ENCODE data around the gene CNOT6.

Gene CNOT6

DNA sequence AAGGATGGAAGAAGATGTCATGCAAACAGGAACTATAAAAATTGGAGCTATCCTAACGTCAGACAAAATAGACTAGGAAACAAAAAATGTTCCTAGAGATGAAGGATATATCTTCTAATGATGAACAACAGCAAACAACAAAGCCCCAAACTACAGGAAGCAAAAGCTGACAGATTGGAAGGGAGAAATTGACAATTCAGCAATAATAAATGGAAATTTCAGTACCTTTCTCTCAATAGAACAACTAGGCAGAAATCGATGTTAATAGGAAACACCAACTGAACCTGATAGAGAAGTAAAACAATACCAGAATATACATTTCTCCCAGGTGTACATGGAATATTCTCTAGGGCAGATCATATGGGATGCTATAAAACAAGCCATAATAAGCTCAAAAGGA is 89.6 kb downstream of the CNOT6 start:
- no peak for DNase-seq

DNA sequence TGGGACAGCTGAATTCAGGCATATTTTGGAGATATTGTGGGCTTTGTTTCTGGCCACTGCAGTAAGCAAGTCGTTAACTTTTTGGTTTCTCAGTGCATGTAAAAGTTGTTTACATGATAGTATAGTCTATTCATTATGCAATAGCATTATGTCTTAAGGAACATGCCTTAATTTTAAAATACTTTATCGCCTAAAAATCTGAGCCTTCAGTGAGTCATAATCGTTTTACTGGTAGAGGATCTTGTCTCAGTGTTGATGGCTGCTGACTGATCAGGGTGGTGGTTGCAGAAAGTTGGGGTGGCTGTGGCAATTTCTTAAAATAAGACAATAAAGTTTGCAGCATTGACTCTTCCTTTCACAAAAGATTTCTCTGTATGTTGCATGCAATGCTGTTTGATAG is 92.0 kb downstream of the CNOT6 start:
- no peak for DNase-seq

DNA sequence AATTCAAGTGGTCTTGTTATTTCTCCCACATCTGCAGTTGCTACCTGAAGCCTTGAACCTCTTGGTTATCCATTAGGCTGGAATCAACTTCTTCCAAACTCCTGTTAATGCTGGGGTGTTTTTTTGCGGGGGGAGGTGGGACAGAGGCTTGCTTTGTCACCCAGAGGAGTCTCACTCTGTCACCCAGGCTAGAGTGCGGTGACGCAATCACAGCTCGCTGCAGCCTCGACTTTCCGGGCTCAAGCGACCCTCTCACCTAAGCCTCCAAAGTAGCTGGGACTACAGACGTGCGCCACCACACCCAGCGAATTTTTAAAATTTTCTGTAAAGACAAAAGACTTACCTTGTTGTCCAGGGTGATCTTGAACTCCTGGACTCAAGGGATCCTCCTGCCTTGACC is 92.7 kb downstream of the CNOT6 start:
- no peak for DNase-seq

- DNase-seq, result no peak
Measured at GRCh38 chr5:180589771-180590542, 95.8 kb downstream of the CNOT6 start.

DNA sequence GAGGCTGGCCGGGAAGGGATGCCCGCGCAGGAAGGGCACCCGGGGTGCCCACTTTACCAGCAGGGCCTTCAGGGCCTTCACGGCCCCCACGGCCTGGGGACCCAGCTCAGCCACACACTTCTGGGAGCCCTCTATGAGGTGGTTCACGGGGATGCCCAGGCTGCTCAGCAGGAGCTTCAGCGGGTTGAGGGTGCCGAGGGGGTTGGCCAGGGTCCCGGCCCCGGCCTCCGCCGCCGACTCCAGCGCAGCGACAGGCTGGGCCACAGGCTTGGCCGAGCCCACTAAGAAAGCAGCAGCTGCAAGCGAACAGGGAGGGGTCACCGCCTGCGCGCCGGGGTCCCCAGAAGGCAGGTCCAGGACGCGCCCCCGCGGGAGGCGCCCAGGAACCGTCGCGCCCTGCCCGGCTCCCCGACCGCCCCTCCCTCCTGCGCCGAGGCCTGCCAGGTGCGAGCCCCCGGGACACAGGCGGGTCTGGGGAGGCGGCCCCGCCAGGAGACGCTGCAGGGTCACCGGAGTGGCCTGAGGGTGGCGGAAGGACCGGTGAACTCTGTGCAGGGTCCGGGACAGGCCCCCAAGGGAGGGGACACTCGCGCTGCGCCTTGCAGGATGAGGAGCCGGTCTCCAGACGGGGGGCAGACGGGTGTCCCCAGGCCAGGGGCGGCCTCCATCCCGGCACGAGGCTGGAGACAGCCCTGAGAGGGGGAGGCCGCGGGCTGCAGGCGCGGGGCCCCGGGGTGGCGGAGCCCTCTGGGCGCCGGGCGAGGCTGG is 96.5 kb downstream of the CNOT6 start:
- no peak for DNase-seq

DNA sequence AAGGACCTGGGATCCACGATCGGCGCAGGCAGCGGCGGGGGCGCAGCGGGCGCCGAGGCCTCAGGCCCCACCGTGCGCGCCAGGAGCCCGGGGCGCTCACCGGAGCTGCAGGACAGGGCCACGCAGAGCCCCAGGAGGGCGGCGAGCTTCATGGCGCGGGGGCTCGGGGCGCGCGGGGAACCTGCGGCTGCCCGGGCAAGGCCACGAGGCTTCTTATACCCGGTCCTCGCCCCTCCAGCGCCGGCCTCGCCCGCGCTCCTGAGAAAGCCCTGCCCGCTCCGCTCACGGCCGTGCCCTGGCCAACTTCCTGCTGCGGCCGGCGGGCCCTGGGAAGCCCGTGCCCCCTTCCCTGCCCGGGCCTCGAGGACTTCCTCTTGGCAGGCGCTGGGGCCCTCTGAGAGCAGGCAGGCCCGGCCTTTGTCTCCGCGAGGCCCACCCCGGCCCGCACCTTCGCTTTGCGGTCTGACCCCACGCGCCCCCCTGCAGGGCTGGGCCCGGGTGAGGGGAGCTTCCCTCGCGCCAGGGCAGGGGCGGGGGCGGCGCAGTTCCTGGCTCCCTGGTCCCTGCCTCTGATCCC is 97.2 kb downstream of the CNOT6 start, which contains the start of gene SCGB3A1:
Gene SCGB3A1 (minus strand): TSS at position 189 of the 577 bp plus-strand sequence. CDS start 37 bp downstream, at position 152.
- DNase-seq, result no peak

- DNase-seq, result no peak
Measured at GRCh38 chr5:180592176-180592575, 98.0 kb downstream of the CNOT6 start.

GRCh38 chr5:180593446-180594206 is 99.4 kb downstream of the CNOT6 start:
- DNase-seq, result no peak

DNA sequence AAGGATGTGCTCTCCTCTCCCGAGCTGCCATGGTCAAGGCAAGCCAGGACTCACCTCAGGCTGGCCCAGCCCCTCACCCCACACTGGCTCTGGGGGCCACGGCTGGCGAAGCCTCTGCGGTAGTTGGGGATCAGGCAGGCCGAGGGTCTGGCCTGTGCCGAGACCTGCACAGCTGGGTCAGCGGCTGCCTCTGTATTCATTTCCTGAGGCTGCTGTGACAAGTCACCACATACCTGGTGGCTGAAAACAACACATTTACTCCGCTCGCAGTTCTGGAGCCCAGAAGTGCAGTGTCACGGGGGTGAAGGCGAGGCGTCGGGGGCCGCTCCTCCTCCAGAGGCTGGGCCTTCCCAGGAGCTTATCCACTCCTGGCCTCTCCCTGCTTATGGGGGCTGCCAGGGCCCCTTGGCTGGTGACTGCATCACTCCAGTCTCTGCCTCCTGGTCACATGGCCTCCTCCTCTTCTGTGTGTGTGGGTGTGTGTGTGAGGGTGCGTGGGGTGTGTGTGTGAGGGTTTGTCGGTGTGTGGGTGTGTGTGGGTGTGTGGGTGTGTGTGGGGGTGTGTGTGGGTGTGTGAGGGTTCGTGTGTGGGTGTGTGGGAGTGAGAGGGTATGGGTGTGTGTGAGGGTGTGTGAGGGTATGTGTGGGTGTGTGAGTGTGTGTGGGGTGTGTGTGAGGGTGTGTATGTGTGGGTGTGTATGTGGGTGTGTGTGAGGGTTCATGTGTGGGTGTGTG is 100.3 kb downstream of the CNOT6 start:
- DNase-seq, result no peak

DNA sequence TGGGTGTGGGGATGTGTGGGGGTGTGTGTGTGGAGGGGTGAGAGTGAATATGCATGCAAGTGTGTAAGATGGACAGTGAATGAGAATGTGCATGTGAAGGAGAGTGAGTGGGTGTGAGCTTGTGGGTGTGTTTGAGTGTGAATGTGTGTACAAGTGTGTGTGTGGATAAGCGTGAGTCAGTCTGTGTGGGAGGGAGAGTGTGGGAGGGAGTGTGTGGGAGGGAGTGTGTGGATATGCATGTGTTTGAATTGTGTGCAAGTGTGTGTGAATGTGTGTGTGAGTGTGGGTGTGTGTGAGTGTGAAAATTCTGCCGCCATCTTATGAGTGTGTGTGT is 100.8 kb downstream of the CNOT6 start:
- DNase-seq, result no peak

DNA sequence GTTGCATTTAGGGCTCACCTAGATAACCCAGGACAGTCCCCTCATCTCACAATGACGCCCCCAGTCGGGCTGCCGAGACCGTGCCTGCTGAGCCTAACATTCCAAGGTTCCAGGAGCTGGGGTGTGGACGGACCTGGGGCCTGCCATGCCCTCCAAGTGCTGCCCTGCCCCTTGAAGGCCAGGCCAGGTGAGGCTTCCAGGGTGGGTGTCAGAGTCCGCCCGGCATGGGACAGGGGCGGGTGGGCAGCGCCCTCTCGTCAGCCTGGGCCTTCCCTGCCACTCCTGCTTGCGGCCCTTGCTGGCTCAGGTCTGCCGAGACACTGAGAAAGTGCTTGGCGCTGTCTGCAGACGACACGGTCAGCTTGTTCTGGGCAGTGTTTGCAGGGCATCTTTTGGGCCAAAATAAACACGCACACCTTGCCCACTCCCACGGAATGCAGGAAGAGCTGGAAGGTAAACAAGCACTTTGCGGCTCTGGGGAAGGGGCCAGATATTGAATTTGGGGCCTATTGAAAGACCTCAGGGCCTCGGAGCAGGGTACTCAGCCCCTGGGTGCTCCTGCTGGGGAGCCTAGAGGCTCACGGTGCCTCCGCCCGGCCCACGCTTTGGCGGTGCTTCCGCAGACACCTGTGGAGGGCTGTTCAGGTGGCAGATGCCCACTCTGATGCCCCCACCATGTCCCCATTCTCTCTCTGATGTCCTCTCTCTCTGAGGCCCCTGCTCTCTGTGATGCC is 101.4 kb downstream of the CNOT6 start:
- DNase-seq, result no peak

GRCh38 chr5:180596115-180596667 is 102.0 kb downstream of the CNOT6 start:
- DNase-seq, result no peak

GRCh38 chr5:180596668-180597231 is 102.6 kb downstream of the CNOT6 start:
- no peak for DNase-seq

- no peak for DNase-seq
Measured at GRCh38 chr5:180598316-180598701, 104.1 kb downstream of the CNOT6 start.

- no peak for DNase-seq
Measured at GRCh38 chr5:180598797-180599589, 104.8 kb downstream of the CNOT6 start.

GRCh38 chr5:180599590-180599914 is 105.4 kb downstream of the CNOT6 start:
- no peak for DNase-seq

DNA sequence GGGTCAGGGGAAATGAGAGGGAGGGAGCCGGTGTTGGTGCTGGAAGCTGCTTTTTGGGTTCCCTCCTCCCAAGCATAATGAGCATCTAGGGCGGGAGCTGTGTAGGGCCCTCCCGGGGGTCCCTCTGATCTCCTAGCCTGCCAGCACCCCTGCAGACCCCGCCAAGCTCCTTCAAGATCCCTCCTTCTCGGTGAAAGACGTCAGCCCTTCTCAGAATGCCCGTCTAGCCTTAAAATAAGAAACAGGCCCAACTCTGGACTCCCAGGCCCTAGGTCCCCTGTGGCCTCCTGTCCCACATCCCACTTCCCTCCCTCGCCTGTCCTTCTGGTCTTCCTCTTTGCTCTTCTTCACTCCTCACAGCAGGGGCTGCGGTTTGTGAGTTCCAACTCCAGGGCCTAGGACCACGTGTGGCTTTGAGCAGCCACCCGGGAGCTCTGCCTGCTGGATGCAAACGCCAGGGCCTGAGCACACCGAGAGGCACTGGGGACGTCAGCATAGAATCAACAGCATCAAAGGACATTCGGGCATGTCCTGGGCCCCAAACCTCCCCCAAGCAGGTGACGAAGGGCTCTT is 105.9 kb downstream of the CNOT6 start:
- no peak for DNase-seq

- DNase-seq, result no peak
Measured at GRCh38 chr5:180600554-180601041, 106.4 kb downstream of the CNOT6 start.

DNA sequence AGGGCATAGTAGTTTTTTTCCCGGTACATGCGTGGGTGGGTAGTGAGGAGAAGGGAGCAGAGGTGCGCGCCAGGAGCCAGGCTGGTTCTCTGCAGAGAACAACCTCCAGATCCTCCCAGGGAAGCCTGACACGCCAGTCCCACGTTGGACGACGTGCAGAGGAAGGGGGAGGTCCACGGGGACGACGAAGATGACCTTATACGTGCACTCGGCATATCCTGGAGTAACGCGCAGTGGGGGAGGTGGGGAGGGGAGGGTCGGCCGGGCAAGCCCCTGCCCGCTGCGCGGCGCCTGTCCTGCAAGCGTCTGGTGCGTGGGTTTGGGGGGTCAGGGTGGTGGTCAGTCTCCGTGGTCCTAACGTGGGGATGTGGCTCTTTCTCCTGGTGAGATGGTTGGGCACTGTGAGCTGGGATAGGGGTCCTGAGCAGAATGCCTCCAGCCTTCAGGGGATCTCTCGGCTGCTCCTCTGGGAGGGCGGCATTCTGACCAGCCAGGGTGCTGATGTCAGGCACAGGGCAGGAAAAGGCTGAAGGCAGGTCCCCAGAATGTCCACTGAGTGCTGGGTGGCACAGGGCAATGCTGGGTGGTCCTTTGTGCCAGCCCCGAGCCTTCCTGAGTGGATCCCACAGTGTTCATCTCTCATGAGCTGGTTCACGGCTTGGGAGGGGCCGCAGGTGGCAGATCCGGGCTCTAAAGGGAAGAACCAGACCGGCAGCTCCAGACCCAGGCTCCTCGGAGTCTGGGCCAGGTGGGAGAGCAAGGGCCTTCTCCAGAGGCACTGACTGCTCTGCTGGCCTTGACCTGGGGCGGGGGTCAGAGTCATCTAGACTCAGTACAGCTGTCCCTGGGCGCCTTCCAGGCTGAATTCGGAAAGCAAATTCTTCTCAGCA is 107.7 kb downstream of the CNOT6 start:
- DNase-seq, result no peak

Data from cerebellar nuclear complex (tissue), 1 donor.